C4-2B (cell line): ENCODE results near the gene SFXN5.

Experiments used
- CTCF ChIP-seq: fragments of 450-650 bp; conservative IDR thresholded peaks from 2 replicates; pipeline ENCODE4 v1.5.1; 2017; ENCODE audit warnings: mild to moderate bottlenecking
- ZFX ChIP-seq: fragments of 450-650 bp; IDR thresholded peaks from 2 replicates; pipeline ENCODE4 v1.6.1; 2017

- TF ChIP-seq CTCF (peak; percentile 69), ZFX (no peak)
These were observed 78.2 kb downstream of the SFXN5 start for GRCh38 chr2:72993147-72993932.
